Left renal cortex interstitium (tissue), 4 donors: Measurements from ENCODE around the gene PPM1L. TPM values are rescaled to one million over a fixed set of nuclear protein-coding genes. Genes with fewer than 3 reads are reported as not detected.

Experiments used
- DNase-seq, 4 donors: peaks; one replicate each; pipeline ENCODE4 v3.0.0-alpha.2; 2013; ENCODE audit warnings: low read depth in 4 of 4, low spot score in 2 of 4, missing footprints in 1 of 4
- polyA plus RNA-seq, 4 donors: library from polyadenylated mRNA; unstranded; fragments of 120-200 nt; gene quantifications; one replicate each; pipeline ENCODE4 v1.2.1, GENCODE V29; 2013; ENCODE audit not compliant: insufficient read length in 4 of 4

PPM1L gene
- polyA plus RNA-seq, 4 donors = 6.5 to 9.2 (median 7.4) TPM

DNA sequence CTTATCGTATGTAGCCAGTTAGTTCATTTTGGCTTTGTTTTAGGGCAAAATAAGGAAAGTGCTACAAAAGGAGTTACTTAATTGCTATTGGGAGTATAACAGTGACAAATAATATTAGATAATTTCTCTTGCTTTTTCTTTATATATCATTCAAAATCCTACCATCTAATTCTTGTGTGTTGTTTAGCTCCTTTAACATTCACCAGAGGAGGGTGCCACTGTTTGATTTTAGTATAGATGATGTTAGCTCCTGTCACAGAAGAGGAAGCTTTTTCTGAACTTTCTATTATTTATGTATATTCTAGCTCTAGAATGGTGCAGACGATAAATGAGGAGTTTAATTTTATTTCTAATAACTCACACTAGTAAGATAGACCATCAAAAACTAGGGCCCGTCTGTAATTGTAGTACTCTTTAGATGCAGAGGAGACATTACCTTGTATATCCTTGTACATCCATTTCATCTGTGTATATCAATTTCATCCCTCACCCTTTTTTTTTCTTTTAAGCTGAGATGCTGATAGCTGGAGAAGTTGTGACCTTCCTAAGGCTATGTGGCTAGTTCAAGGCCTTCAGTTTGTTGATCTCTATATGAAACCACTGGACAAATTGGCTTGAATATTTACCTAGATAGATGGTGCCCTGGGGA is 3.0 kb downstream of the PPM1L start:
- no peak for DNase-seq

DNA sequence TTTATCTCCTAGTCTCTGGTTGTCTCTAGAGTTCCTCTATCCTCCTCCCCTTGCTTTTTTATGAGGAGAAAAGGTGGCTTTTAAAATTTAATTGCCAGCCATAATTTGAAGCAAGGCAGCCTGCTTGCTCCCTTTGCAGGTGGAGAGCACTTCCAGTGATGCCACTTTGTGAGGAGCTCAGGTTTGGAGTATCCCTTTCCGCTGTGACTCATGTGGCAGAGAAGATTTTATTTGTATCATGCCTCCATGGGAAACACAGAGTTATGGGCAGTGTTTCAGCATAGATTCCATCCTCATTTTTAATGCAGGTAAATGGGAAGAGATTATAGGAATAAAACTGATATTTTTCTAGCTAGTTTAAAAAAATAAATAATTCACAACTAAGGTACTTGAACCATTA is 7.0 kb downstream of the PPM1L start:
- DNase-seq = no peak

DNA sequence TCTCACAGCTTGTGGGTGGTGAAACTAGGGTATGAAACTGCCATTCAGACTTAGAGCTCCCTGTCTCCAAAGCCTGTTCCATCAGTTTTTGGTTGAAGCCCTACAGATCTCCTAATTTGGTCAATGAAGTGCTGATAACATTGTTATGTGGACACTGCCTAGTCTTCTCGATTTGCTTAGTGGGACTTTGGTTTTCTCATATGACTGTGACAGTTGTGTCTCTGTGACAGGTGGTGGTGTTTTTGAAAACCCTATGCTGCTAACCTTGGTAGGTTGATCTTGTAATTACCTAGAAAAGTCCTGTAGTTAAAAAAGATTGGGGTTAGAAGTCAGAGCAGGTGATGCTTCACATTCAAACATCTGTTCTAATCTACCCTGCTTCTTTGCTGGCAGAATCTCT is 9.2 kb downstream of the PPM1L start:
- no peak for DNase-seq

DNA sequence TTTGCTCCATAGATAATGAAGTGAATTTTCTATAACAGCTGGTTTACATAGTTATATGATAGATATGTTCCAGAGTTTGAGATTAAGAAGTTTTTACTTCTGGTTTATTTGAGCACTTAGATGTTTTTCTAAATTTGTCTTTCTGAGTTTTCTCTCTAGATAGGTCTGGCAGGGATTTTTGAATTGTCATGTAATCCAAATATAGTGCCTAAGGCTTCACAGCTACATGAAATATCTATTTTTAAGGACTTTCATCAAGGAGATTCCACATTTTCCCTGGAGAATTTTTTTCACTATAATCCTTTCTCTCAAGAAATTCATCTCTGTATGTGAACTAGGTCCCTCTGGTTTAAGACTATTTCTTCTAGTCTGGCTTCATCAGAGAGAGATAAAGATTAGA is 12.0 kb downstream of the PPM1L start:
- DNase-seq = no peak

DNA sequence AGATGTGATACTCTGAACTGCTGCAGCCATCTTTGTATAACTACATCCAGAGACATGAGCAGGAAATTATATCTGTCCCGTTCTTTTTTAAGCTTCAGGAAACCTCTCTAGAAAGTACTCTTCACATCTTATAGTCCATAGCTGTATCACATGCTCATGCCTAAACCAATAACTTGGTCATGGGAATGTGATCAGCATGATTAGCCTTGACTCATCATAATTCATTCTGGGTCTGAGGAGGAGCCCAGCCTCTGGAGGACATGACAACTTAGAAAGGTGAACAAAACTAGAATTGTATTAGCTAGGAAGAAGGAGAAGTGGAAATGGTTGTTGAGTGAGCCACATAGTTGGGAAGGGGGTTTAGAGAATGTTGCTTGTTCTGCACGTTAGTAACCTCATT is 12.9 kb downstream of the PPM1L start:
- no peak for DNase-seq

DNA sequence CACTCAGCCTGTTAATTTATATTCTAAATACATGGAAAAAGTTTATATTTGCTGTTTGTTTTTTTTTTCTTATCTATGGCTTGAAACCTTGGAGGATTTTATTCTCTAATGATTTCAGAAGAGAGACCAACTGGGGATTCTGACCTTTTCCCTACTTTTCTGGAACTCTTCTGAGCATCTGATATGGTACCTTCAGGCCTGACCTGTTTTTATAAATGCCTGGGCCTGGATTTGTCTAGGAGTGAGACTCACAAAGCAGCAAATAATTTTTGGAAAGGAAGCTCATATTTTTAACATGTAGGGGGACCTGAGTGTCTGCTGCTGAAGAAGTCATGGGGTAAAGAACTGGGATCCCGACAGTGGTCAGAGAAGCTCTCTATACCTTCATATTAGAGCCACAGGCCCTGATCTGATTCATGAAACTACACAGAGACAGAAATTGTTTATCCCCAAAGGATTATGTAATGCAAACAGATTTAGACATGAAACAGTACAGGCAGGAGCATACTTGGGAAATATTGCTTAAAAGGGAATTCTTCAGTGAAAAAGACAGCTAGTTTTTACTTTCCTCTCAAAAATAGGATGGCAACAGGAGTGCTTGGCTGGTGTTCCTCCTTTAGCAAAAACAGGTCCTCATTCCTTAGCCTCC is 15.9 kb downstream of the PPM1L start:
- DNase-seq = no peak

DNA sequence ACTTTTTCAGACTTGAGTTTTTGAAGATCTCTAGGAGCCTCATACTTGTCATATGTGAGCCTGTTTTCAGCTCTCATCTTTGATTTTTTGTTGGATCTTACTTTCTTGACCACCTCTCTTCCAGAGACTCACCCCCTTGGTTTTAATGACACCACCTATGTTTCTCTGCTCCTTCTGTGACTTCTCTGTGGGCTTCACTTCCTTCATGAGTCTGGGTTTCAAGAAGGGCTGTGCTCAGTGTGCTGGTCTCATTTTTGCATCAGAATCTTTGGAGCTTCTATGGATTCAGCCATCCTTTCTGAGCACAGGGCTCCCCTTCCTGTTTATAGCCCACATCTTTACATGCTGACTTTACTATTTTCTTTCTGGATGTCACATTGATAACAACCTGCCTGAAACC is 17.7 kb downstream of the PPM1L start:
- no peak for DNase-seq

DNA sequence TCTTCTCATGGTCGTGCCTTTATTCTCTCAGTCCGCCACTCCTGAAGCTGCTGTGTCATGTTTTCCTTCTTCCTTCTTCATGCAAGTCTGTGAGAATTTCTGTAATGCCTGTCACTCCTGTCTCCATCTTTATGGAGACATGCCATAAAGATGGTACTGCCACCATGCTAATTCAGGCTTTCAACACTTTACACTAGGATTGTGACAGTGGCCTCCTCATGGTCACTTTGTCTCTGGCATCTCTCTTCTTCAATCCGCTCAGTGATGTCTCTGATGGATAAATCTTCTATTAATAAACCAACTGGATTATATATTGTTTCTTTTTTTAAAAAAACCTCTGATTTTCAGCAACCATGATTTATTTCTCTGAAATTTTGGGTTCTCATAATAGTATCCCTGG is 18.1 kb downstream of the PPM1L start:
- DNase-seq = no peak

DNA sequence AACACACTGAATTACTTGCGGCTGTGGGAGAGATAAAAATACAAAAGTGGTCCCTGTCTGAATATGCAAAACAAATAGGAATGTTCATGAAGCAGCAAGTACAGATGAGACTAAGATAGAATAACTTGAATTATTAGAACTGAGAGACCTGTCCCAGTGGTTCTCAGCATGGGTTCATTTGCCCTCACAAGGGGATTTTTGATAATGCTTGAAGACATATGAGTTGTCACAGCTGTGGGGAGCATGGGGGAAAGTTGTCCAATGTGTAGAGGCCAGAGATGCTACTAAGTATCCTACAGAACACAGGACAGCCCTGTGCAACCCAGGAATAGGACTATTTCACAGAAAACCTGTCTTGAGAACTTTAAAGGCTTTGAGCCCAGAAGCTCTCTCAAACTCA is 22.4 kb downstream of the PPM1L start:
- no peak for DNase-seq

DNA sequence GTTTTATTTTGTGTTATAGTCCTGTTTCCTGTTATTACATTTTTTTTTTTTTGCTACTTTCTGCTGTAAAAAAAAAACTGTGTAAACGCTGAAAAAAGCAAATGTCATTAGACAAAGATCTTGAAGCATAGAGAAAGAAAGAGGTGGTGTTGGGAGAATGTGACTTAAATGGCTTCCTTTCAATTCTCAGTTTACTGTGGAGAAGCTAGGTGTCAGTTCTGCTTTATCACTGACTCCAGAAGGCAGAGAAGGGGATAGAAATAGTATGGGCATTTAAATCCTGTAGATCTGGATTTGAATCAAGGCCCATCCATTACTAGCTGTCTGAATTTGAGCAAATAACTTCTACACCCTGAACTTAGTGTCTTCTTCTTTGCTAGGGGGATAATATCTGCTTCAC is 23.0 kb downstream of the PPM1L start:
- no peak for DNase-seq

DNA sequence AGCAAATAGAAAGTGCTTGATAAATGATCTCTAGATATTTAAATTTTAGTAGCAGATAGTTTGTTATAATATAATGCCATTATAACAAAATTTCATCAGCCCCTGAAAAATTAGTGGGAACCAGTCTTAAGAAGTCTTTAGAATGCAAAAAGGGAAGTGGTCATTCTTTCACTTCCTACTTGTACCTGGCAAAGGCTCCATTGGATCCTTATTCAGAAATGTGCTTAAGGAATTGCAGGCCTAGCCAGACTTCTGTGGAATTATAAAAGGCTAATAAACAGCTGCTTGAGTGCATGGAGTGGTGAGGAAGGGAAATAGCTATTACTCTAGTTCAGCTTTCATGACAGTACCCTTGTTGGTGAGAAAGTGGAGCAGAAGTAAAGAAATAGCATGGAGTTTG is 24.2 kb downstream of the PPM1L start:
- DNase-seq = no peak

DNA sequence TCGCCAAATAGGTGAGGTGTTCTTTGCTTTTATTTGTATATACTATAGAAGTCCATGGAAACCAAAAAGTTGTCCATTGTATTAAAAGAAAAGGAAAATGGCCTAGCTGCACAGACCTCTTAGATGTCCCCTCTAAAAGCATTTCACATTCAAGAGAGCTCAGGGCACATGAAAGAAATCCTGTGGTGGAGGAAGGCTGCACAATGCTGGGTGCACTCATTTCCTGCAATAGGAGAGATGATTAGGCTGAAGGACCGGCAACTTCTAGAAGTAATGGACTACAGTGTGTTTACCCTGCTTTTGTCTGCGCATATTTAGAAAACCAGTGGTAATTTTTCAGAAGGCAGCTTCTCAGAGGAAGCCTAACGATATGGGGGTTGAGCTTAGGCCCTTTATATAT is 25.4 kb downstream of the PPM1L start:
- no peak for DNase-seq

DNA sequence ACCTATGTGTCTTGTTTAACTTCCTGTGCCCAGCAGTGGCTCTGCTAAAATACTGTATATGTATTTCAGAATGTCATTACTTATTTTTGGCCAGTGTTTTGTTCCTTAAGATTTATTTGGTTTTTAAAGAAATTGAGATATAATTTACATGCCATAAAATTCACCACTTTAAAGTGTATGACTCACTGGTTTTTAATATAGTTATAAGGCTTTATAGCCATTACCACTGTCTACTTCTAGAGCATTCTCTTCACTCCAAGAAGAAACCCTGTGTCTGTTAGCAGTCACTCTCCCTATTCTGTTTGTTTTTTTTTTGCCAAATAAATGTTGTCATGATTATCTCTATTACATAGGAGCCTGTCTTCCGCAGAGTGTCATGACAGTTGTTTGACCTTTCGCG is 25.8 kb downstream of the PPM1L start:
- DNase-seq = no peak

DNA sequence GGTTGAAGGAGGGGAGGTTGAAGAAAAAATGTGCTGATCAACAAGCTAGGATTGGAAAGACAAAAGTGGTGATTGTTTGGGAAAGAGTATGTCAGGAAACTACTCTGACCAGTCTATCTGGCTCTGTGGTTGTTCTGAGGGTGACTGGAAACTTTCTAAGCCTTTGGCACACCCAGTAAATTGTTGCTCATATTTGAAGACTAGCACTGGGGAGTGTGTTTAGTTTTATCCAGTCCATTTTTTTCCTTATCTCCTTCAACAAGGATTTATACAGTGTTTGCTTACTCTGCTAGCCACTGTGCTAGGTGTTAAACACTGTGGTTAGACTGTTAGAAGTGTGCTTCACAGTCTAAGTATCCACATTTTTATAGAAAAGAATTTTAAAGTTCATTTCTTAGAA is 28.8 kb downstream of the PPM1L start:
- no peak for DNase-seq

DNA sequence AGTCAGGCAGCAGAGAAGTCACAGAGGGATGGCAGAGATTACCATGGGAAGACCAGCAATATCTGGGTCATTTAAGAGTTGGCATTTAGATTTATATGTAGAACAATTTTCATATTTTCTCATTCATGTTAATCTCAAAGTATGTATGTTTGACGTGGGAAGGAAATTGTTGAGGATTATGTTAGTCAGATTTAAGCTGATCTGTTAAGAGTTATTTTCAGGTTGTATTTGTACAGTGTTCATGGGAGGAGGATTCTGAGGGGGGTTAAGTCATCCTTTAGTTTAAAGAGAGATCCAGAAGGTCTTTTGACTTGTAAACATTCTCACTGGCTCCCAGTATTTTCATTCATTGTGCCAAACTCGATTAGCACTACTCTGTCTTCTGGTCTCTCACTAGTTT is 34.7 kb downstream of the PPM1L start:
- DNase-seq = no peak

DNA sequence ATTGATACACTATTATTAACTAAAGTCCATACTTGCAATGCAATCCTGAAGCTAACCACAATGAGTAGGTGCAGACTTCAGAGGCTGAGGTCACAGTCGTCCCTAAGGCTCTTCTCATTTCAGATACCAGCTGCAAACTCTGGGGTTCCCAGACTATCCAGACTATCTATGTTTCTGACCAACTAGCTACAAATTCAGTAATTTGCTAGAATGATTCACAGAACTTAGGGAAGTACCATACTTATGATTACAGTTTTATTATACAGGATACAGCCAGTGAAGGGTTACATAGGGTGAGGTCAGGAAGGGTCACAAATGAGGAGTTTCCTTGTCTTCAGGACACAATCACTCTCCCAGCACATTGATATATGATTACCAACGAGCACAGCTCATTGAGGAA is 36.5 kb downstream of the PPM1L start:
- no peak for DNase-seq

DNA sequence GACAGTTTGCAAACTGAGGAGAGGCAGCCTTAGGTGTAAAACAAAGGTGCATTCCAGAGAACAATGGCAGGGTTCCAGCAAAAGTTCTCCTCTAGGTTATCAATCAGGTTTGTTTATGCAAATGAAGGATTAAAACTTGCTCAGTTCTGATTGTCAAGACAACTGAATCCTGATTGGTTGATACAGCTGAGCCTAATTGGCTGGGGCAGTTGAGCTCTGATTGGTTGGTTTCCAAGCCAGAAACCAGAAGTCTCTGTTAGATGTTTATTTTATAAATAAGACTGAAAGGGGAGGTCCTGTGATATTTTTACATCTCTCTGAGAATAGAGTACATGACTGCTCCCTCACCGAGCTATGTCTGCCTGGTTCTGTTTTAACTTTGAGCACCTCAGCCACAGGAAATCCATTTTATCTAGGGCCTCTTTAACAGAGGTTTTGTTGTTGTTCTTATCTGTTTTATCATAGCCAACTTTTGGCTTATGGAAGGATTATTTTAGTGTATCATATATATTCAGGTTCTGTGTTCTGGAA is 37.8 kb downstream of the PPM1L start:
- no peak for DNase-seq

DNA sequence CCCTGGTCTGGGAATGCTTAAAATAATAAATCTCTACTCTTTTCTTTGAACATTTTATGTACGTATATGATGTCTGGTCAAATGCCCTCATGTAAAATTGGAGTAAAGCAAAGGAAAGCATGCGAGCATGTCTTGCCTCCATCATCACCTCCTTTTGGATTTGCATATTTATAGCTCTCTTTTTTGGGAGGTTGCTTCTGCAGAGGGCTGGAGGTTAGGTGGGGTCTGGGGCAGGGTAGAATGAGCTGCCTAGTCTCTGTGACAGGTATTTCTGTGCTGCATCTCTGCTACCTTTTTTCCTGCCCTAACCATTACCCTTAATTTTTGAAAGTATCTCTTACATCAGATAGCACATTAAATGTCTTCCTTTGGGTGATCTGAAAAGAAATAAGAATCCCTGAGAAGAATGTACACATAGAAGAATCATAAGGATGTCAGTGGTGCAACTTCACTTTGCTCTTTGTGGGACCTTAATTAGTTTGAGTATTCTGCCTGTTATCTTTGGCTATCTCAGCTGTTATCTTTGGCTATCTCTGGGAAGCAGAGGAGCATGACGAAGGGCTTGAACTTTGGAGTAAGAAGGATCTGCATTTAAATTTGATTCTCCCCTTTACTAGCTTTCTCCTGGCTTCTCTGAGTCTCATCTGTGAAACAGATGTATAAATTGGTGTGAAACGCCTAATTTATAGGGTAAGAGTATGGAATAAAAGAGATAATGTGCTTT is 40.2 kb downstream of the PPM1L start:
- DNase-seq = no peak

DNA sequence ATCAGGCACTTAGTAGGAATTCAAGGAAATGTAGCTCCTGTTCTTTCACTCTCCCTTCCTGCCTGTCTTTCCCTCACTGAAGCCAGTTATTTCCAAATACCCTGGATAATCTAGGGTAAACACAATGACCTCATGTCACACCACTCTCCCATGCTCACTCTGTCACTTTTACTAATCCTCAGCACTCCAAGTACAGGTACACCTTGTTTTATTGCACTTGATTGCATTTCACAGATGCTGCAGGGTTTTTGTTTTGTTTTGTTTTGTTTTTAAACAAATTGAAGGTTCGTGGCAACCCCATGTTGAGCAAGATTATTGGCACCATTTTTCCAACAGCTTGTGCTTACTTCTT is 40.8 kb downstream of the PPM1L start:
- DNase-seq = no peak

DNA sequence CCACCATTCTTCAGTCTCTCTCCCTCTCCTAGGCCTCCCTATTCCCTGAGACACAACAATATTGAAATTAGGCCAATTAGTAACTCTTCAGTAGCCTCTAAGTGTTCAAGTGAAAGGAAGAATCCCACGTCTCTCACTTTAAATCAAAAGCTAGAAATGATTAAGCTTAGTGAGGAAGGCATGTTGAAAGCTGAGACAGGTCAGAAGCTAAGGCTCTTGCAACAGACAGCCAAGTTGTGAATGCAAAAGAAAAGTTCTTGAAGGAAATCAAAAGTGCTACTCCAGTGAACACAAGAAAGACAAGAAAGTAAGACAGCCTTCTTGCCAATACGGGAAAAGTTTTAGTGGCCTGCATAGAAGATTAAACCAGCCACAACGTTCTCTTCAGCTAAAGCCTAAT is 41.3 kb downstream of the PPM1L start:
- no peak for DNase-seq

DNA sequence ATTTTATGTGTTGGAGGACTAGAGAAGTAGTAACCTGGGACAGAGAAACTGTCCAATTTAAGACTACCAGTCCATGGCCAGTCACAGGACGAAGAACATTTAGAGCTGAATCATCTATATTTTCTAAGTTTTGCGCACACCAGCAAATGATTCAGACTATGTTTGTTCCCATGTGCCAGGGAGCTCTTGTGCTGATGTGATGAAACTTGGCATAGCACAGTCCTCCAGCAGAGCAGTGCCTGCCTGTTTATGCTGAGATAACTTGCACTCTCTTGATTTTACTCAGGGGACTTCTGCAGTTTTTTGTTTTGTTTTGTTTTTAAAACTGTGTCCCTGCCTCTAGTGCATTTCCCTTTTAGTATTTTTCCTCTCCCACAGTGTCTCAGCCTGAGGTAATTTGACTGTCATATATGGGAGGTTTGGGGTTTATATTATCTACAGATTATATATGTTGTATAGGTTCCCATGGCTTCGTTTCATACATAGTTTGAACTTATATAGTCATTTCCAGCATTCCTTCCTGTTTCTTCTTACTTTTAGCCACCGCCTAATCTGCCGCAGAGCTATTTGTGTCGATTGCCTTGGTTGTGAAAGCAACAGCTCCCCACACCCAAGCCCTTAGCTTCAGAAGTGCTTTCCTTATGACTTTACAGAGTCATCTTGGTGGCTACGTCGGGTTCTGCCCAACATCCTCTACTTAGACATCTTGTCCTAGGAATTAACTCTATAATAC is 45.5 kb downstream of the PPM1L start:
- no peak for DNase-seq
